IMR-90 (cell line): ENCODE data around the gene SEPTIN5. TPM values are rescaled to one million over a fixed set of nuclear protein-coding genes. Genes with fewer than 3 reads are reported as not detected.
"Not testable (repeated sequence)": the region's sequence is repeated elsewhere in the genome, so short reads cannot be mapped to it uniquely, and the experiment has no call there.

ENCODE experiments used
- ATAC-seq: fragments of 200-7000 bp; cut with Tn5 transposase; 2 replicates; pipeline ENCODE4 v1.9.1; 2020; ENCODE audit warnings: low read depth, mild to moderate bottlenecking, moderate library complexity
- BruUV-seq: library from RNA; stranded (reverse); fragments of 400-500 nt; replicated peaks from 2 replicates; lab custom pipeline; 2021; lab: Mats Ljungman, UMichigan
- CTCF ChIA-PET: fragments of 300-600 bp; formaldehyde crosslinking; extraction: SDS; loops from one replicate; lab custom pipeline; 2021; ENCODE audit warnings: antibody characterized with exemption; lab: Yijun Ruan, JAX
- POLR2A ChIA-PET: fragments of 300-600 bp; sonication (Branson Sonifier 250); formaldehyde crosslinking; loops from one replicate; lab custom pipeline; 2022; ENCODE audit warnings: antibody characterized with exemption; ENCODE audit not compliant: unreplicated experiment; lab: Charles Lee
- DNase-seq: peaks from one replicate; pipeline ENCODE4 v3.0.0; 2013
- H2AFZ ChIP-seq: replicated peaks from 2 replicates; pipeline ENCODE3; 2013; ENCODE audit warnings: low read length, mild to moderate bottlenecking; ENCODE audit not compliant: poor library complexity
- H2AK5ac ChIP-seq: 2 replicates; pipeline ENCODE4 v1.6.1; 2013; ENCODE audit warnings: low read depth, low read length, inconsistent platforms
- H2AK9ac ChIP-seq: replicated peaks from 2 replicates; pipeline ENCODE3; 2013; ENCODE audit warnings: mild to moderate bottlenecking, low read depth, low read length, moderate library complexity; ENCODE audit not compliant: poor library complexity
- H2BK120ac ChIP-seq: 2 replicates; pipeline ENCODE4 v1.6.1; 2013; ENCODE audit warnings: low read depth, low read length, inconsistent platforms
- H2BK15ac ChIP-seq: 3 replicates; pipeline ENCODE4 v1.6.1; 2013; ENCODE audit warnings: low read depth, low read length, inconsistent platforms
- H2BK20ac ChIP-seq: 2 replicates; pipeline ENCODE4 v1.6.1; 2013; ENCODE audit warnings: low read depth, mild to moderate bottlenecking, inconsistent platforms, low read length, moderate library complexity
- H2BK5ac ChIP-seq: 2 replicates; pipeline ENCODE4 v1.6.1; 2013; ENCODE audit warnings: mild to moderate bottlenecking, low read depth, low read length, inconsistent platforms; ENCODE audit not compliant: poor library complexity, severe bottlenecking
- H3K14ac ChIP-seq: replicated peaks from 2 replicates; pipeline ENCODE4 v1.6.1; 2013; ENCODE audit warnings: low read depth, low read length, inconsistent platforms
- H3K18ac ChIP-seq: 2 replicates; pipeline ENCODE4 v1.6.1; 2013; ENCODE audit warnings: low read depth, low read length, control low read depth
- H3K23ac ChIP-seq: 2 replicates; pipeline ENCODE4 v1.6.1; 2013; ENCODE audit warnings: low read depth, low read length, inconsistent platforms
- H3K27ac ChIP-seq: 2 replicates; pipeline ENCODE4 v1.5.1; 2013; ENCODE audit warnings: mild to moderate bottlenecking, control low read depth, low read length; ENCODE audit not compliant: insufficient read depth
- H3K27me3 ChIP-seq: 2 replicates; pipeline ENCODE4 v1.6.1; 2013; ENCODE audit warnings: low read length; ENCODE audit not compliant: control insufficient read depth, insufficient read depth
- H3K36me3 ChIP-seq: 2 replicates; pipeline ENCODE4 v1.6.1; 2013; ENCODE audit warnings: low read length, mixed read lengths; ENCODE audit not compliant: control insufficient read depth, insufficient read depth
- H3K4ac ChIP-seq: 2 replicates; pipeline ENCODE4 v1.6.1; 2013; ENCODE audit warnings: low read depth, low read length, inconsistent platforms
- H3K4me1 ChIP-seq: 2 replicates; pipeline ENCODE4 v1.6.1; 2013; ENCODE audit warnings: low read length, mixed read lengths; ENCODE audit not compliant: control insufficient read depth, insufficient read depth
- H3K4me2 ChIP-seq: 2 replicates; pipeline ENCODE4 v1.6.1; 2013; ENCODE audit warnings: low read depth, mild to moderate bottlenecking, control low read depth, low read length, moderate library complexity
- H3K4me3 ChIP-seq: 2 replicates; pipeline ENCODE4 v1.5.1; 2013; ENCODE audit warnings: low read depth, mild to moderate bottlenecking, control low read depth, low read length, moderate library complexity; ENCODE audit not compliant: insufficient read depth
- H3K56ac ChIP-seq: 2 replicates; pipeline ENCODE4 v1.6.1; 2013; ENCODE audit warnings: low read length, inconsistent platforms; ENCODE audit not compliant: insufficient read depth; ENCODE audit errors: extremely low read depth
- H3K79me1 ChIP-seq, 2 experiments: 2 replicates each; pipeline ENCODE4 v1.6.1; 2013; ENCODE audit warnings: low read length in 2 of 2, inconsistent platforms in 1 of 2, low read depth in 1 of 2
- H3K9ac ChIP-seq: 2 replicates; pipeline ENCODE4 v1.6.1; 2013; ENCODE audit warnings: low read depth, low read length, control low read depth
- H3K9me1 ChIP-seq: 2 replicates; pipeline ENCODE4 v1.6.1; 2013; ENCODE audit warnings: low read length, inconsistent platforms; ENCODE audit not compliant: insufficient read depth
- H3K9me3 ChIP-seq: 2 replicates; pipeline ENCODE4 v1.6.1; 2013; ENCODE audit warnings: low read length; ENCODE audit not compliant: control insufficient read depth, insufficient read depth
- H4K20me1 ChIP-seq: 2 replicates; pipeline ENCODE4 v1.6.1; 2013; ENCODE audit warnings: low read length, inconsistent platforms; ENCODE audit not compliant: insufficient read depth
- H4K5ac ChIP-seq: 2 replicates; pipeline ENCODE4 v1.6.1; 2013; ENCODE audit warnings: mild to moderate bottlenecking, low read depth, low read length, control low read depth
- H4K8ac ChIP-seq, 2 experiments: 2 replicates each; pipeline ENCODE4 v1.6.1; 2013; ENCODE audit warnings: low read depth in 2 of 2, low read length in 2 of 2, control low read depth in 1 of 2, inconsistent platforms in 1 of 2
- H4K91ac ChIP-seq: 2 replicates; pipeline ENCODE4 v1.6.1; 2013; ENCODE audit warnings: low read depth, low read length, inconsistent platforms; ENCODE audit not compliant: insufficient read depth
- WGBS, 2 experiments: methylation state at CpG; one replicate each; pipeline versions ENCODE4 v1.1.5 to v1.1.7; 2013; ENCODE audit warnings: missing lambda C conversion rate in 2 of 2; ENCODE audit not compliant: insufficient read length in 1 of 2; ENCODE audit errors: extremely low coverage in 2 of 2; 5-methylcytosine and 5-hydroxymethylcytosine counted together
- dilution Hi-C: fragments of 300-500 bp; cut with HindIII; formaldehyde crosslinking; loops from one replicate; pipeline ENCODE4 v1.14.3; 2018; ENCODE audit warnings: low sequenced_read_pairs; ENCODE audit not compliant: unreplicated experiment
- in situ Hi-C: fragments of 300-500 bp; cut with MboI; formaldehyde crosslinking; loops from 3 replicates; pipeline ENCODE4 v1.14.3; 2019; ENCODE audit warnings: low sequenced_read_pairs, inconsistent platforms, mixed read lengths
- intact Hi-C: fragments of 100-400 bp; cut with micrococcal nuclease; formaldehyde crosslinking; loops from 2 replicates; pipeline ENCODE4 v1.10.0; 2022
- polyA plus RNA-seq, 3 experiments: library from polyadenylated mRNA; depleted of rRNA; stranded (reverse); fragments of >200 nt; gene quantifications; 2 replicates each; pipeline ENCODE4 v1.2.3, GENCODE V29; 2012; ENCODE audit warnings: low replicate concordance in 1 of 3
- total RNA-seq: library from RNA; depleted of rRNA; stranded (reverse); fragments of >200 nt; gene quantifications from 2 replicates; pipeline ENCODE4 v1.2.3, GENCODE V29; 2012

Gene SEPTIN5
- total and polyA plus RNA-seq, 2 of the 4 experiments (the other 2 are of a cell fraction): 16.8 to 20.7 TPM

- H3K4ac ChIP-seq, H3K4me1 ChIP-seq, BruUV-seq, H3K9ac ChIP-seq, H3K4me3 ChIP-seq, H4K5ac ChIP-seq, H3K23ac ChIP-seq, DNase-seq, H3K14ac ChIP-seq, H2AK5ac ChIP-seq, H3K9me3 ChIP-seq, H4K91ac ChIP-seq, H2AFZ ChIP-seq, dilution Hi-C loops, POLR2A ChIA-PET, H3K56ac ChIP-seq, H2AK9ac ChIP-seq, H2BK20ac ChIP-seq, H2BK5ac ChIP-seq, H4K20me1 ChIP-seq, H3K27ac ChIP-seq, CTCF ChIA-PET, H3K79me1 ChIP-seq, H4K8ac ChIP-seq, H3K18ac ChIP-seq, intact Hi-C loops, in situ Hi-C loops, H2BK15ac ChIP-seq, H3K36me3 ChIP-seq, H2BK120ac ChIP-seq, ATAC-seq, H3K9me1 ChIP-seq, H3K4me2 ChIP-seq: not testable (repeated sequence)
- H3K27me3 ChIP-seq: peaks cover 22% of the 10 kb centered on the region; the same call in 1 of the 2 replicates
- WGBS, 2 experiments: 83% methylated on average over 51 of the region's 96 CpGs; no CpG with 5 or more reads in 1 of the 2 experiments
These were observed 11.9 kb downstream of the SEPTIN5 start for GRCh38 chr22:19726064-19726788.
